Peyer's patch (tissue), 4 donors: ENCODE data around the gene EDA.

Source experiments
- POLR2A ChIP-seq, 2 donors: fragments of 450-650 bp; IDR thresholded peaks; one replicate each; pipeline ENCODE4 v1.5.1; 2017; ENCODE audit warnings: antibody characterized with exemption in 2 of 2, mild to moderate bottlenecking in 2 of 2, moderate library complexity in 2 of 2
- TF ChIP-seq, protein P1 (sequence below), 6 experiments: fragments of 450-650 bp in 4 of 6; fragments of 200-600 bp in 2 of 6; sonication (generic) in 1 of 6; IDR thresholded peaks; one replicate each; pipeline ENCODE4 v1.5.1; 2017 to 2019; ENCODE audit warnings: antibody characterized with exemption in 6 of 6, mild to moderate bottlenecking in 3 of 6, moderate library complexity in 1 of 6

DNA sequence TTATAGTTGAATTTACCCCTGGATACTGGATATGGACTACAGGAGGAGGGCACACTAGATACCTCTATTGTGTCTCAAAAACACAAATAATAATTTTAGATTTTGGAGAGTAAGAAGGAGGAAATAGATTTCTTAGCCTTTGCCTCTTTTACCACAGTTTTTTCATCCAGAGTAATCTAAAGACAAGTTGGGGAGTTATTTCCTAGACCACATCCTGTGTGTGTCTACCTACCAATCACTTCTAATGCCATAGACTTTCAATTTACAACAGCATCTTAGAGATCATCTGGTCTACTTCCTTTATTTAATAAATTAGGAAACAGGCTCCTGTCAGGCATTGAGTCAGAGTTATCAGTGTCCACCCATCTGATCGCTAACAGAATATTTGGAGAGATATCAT lies 191.5 kb downstream of the EDA start:
- TF ChIP-seq POLR2A (IDR thresholded peaks at IDR 0.05) = no peak
- TF ChIP-seq, protein P1, sequence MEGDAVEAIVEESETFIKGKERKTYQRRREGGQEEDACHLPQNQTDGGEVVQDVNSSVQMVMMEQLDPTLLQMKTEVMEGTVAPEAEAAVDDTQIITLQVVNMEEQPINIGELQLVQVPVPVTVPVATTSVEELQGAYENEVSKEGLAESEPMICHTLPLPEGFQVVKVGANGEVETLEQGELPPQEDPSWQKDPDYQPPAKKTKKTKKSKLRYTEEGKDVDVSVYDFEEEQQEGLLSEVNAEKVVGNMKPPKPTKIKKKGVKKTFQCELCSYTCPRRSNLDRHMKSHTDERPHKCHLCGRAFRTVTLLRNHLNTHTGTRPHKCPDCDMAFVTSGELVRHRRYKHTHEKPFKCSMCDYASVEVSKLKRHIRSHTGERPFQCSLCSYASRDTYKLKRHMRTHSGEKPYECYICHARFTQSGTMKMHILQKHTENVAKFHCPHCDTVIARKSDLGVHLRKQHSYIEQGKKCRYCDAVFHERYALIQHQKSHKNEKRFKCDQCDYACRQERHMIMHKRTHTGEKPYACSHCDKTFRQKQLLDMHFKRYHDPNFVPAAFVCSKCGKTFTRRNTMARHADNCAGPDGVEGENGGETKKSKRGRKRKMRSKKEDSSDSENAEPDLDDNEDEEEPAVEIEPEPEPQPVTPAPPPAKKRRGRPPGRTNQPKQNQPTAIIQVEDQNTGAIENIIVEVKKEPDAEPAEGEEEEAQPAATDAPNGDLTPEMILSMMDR (IDR thresholded peaks at IDR 0.05) = no peak
